Skeletal muscle tissue (tissue), 4 donors: ENCODE results near the gene KRTAP4-7. TPM values are rescaled to one million over a fixed set of nuclear protein-coding genes. Genes with fewer than 3 reads are reported as not detected.
"Not testable (repeated sequence)": the region's sequence is repeated elsewhere in the genome, so short reads cannot be mapped to it uniquely, and the experiment has no call there.

Experiments used
- H3K27ac ChIP-seq: one replicate; pipeline ENCODE4 v1.7.0; 2013; ENCODE audit warnings: mild to moderate bottlenecking, low read depth, low read length, inconsistent platforms
- H3K27me3 ChIP-seq, 3 donors: one replicate each; pipeline ENCODE4 v1.7.0; 2013; ENCODE audit warnings: low read length in 3 of 3; ENCODE audit not compliant: control insufficient read depth in 3 of 3, insufficient read depth in 3 of 3
- H3K36me3 ChIP-seq, 3 donors: one replicate each; pipeline ENCODE4 v1.7.0; 2013; ENCODE audit warnings: low read length in 3 of 3; ENCODE audit not compliant: control insufficient read depth in 3 of 3, insufficient read depth in 3 of 3
- H3K4me1 ChIP-seq, 3 donors: one replicate each; pipeline ENCODE4 v1.7.0; 2013; ENCODE audit warnings: low read length in 3 of 3, mild to moderate bottlenecking in 3 of 3; ENCODE audit not compliant: control insufficient read depth in 3 of 3, insufficient read depth in 3 of 3
- H3K4me3 ChIP-seq, 3 donors: one replicate each; pipeline ENCODE4 v1.7.0; 2013; ENCODE audit warnings: low read length in 3 of 3
- H3K9ac ChIP-seq, 3 donors: one replicate each; pipeline ENCODE4 v1.7.0; 2013; ENCODE audit warnings: low read length in 3 of 3, mild to moderate bottlenecking in 3 of 3, moderate library complexity in 2 of 3, low read depth in 1 of 3
- H3K9me3 ChIP-seq, 3 donors: one replicate each; pipeline ENCODE4 v1.7.0; 2013; ENCODE audit warnings: low read length in 3 of 3; ENCODE audit not compliant: control insufficient read depth in 3 of 3
- total RNA-seq: library from RNA; depleted of rRNA; stranded (reverse); fragments of >200 nt; gene quantifications from one replicate; pipeline ENCODE4 v1.2.3, GENCODE V29; 2014
- donor health status: Osteomylitis.

The KRTAP4-7 gene
- total RNA-seq, 1 donor from 2014 or later, result not detected

GRCh38 chr17:41054025-41054424 lies 29.9 kb upstream of the KRTAP4-7 start:
- H3K9me3 ChIP-seq, result peaks cover 0 to 5% (median 0%) of the 10 kb centered on the region in 3 donors
- no peak overlapping the region for H3K4me3 ChIP-seq
- H3K9ac ChIP-seq, result no peak overlapping the region
- H3K27me3 ChIP-seq, result peaks cover 1 to 13% (median 6%) of the 10 kb centered on the region in 3 donors
- no peaks in the 10 kb centered on the region for H3K4me1 ChIP-seq
- H3K36me3 ChIP-seq, result no peaks in the 10 kb centered on the region
- no peak overlapping the region for H3K27ac ChIP-seq

GRCh38 chr17:41054556-41054955 lies 29.4 kb upstream of the KRTAP4-7 start:
- H3K27me3 ChIP-seq, result peaks cover 3 to 14% (median 7%) of the 10 kb centered on the region in 3 donors
- not testable (repeated sequence) for H3K9me3 ChIP-seq

DNA sequence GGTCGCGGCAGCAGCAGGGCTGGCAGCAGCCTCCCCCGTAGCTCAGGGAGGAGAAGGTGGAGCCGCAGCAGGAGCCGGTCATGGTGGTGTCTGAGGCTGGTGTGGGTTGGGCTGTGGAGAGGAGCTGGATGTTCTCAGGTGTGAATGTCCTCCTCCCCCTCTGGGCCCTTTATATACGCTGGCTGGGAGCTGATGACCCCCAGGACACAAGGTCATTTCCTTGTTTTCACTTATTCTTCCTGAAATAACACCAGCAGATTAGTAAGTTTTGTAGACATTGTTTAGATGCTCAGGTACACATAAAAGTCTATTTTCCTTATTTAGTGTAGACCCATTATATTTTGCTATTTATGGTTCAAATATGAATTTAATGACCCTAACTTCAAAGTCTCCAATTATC lies 28.8 kb upstream of the KRTAP4-7 start, which contains the start of gene KRTAP2-2:
TSS of gene KRTAP2-2 (minus strand) at position 101 of the 400 bp plus-strand sequence. CDS start at position 82, 19 bp downstream.
- H3K9me3 ChIP-seq, H3K4me1 ChIP-seq, H3K4me3 ChIP-seq, H3K9ac ChIP-seq, H3K36me3 ChIP-seq, H3K27ac ChIP-seq: not testable (repeated sequence)
- H3K27me3 ChIP-seq, result peaks cover 5 to 14% (median 10%) of the 10 kb centered on the region in 3 donors

More at GRCh38 chr17:41054556-41054955, 29.4 kb upstream of the KRTAP4-7 start:
- not testable (repeated sequence) for H3K4me1 ChIP-seq, H3K27ac ChIP-seq, H3K36me3 ChIP-seq, H3K9ac ChIP-seq, H3K4me3 ChIP-seq

DNA sequence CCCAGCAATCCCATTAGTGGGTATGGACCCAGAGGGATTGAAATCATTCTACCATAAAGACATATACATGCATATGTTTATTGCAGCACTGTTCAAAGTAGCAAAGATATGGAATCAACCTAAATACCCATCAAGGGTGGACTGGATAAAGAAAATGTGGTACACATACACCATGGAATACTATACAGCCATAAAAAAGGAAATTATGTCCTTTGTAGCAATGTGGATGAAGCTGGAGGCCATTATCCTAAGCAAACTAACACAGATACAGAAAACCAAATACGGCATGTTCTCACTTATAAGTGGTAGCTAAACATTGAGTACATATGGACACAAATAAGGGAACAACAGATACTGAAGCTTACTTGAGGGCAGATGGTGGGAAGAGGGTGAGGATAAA lies 26.4 kb upstream of the KRTAP4-7 start:
- H3K27me3 ChIP-seq, result peaks cover 7 to 15% (median 14%) of the 10 kb centered on the region in 3 donors
- no peak overlapping the region for H3K27ac ChIP-seq
- peaks cover 0 to 5% (median 0%) of the 10 kb centered on the region in 3 donors for H3K9me3 ChIP-seq
- H3K4me1 ChIP-seq, result no peaks in the 10 kb centered on the region
- no peaks in the 10 kb centered on the region for H3K36me3 ChIP-seq
- H3K9ac ChIP-seq, result no peak overlapping the region
- H3K4me3 ChIP-seq, result no peak overlapping the region

DNA sequence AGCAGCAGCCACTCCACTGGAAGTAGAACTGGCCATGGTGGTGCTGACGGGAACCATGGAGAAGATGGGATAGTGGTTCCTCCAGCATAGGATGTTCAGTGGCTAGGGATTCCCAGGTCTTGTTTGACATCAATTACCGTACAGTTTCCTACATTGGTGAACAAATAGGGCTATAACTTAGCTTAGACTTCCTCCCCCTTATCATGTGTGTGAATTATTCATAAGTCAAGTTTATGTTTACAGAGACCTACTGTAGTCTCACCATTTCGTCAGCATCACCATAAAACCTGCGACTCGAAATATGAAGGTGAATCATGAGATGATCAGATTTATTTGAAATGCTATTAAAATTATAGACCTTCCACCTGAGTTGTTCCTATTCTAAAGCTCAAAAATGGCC lies 25.2 kb upstream of the KRTAP4-7 start:
- Histone ChIP-seq H3K36me3 (no peaks in the 10 kb centered on the region), H3K9ac (no peak overlapping the region), H3K4me1 (no peaks in the 10 kb centered on the region), H3K27ac (no peak overlapping the region), H3K9me3 (no peaks in the 10 kb centered on the region), H3K4me3 (no peak overlapping the region), H3K27me3 (peaks cover 8 to 17% (median 14%) of the 10 kb centered on the region in 3 donors)

GRCh38 chr17:41059276-41060051 lies 24.5 kb upstream of the KRTAP4-7 start:
- H3K27ac ChIP-seq, H3K9ac ChIP-seq, H3K4me3 ChIP-seq, H3K4me1 ChIP-seq, H3K9me3 ChIP-seq, H3K36me3 ChIP-seq: not testable (repeated sequence)
- peaks cover 11 to 19% (median 12%) of the 10 kb centered on the region in 3 donors for H3K27me3 ChIP-seq

DNA sequence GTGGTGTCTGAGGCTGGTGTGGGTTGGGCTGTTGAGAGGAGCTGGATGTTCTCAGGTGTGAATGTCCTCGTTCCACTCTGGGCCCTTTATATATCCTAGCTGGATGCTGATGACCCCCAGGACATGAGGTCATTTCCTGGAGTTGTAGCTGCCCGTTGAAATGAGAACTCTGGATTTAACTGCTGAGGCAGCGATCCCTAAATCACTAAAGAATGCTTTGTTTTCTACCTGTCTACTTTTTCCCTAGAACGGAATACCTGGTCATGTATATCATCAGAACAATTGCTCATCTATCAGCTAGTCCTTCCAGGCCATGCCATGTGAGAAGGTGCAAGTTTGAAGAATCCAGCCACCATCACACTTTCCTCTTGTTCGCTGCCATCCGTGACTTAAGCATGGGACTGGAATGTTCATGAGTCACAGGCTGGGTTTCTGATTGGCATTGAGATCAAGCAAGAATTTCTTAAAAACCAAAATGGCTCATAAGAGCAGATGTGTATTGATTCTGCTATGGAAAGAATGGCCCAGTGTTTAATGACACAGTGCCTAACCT lies 23.8 kb upstream of the KRTAP4-7 start, which contains the start of gene KRTAP2-3:
TSS of gene KRTAP2-3 (minus strand) at position 63 of the 553 bp plus-strand sequence. CDS start 64 bp downstream, outside the sequence.
- Histone ChIP-seq H3K9ac (no peak within 1 kb of the TSS), H3K27me3 (peaks cover 11 to 22% (median 13%) of the 10 kb centered on the region in 3 donors), H3K4me3 (no peak within 1 kb of the TSS), H3K9me3 (no peaks in the 10 kb centered on the region), H3K36me3 (no peaks in the 10 kb centered on the region), H3K27ac (no peak within 1 kb of the TSS), H3K4me1 (no peaks in the 10 kb centered on the region)

DNA sequence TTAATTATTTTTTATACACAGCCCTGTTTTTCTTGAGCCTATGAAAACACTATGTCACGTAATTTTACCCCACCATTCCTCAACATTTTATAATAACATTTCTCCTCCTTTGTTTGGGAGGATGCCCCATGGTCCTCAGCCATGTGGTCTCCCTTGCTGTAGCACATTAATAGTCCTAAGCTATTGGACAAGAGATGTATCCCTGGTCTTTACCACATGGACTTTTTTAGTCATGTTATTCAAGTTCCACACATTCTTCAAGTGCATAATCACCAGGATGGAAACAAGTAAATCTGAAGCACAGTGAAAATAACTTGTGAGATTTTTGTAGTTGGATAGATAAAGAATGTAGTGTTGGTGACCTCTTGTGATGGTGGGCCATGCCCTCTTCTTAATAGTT lies 22.0 kb upstream of the KRTAP4-7 start:
- Histone ChIP-seq H3K36me3 (no peaks in the 10 kb centered on the region), H3K27me3 (peaks cover 11 to 22% (median 16%) of the 10 kb centered on the region in 3 donors), H3K9ac (no peak overlapping the region), H3K4me1 (no peaks in the 10 kb centered on the region), H3K27ac (no peak overlapping the region), H3K9me3 (no peaks in the 10 kb centered on the region), H3K4me3 (no peak overlapping the region)

GRCh38 chr17:41063449-41063848 lies 20.5 kb upstream of the KRTAP4-7 start:
- no peak overlapping the region for H3K4me3 ChIP-seq
- peaks cover 11 to 22% (median 15%) of the 10 kb centered on the region in 3 donors for H3K27me3 ChIP-seq
- no peaks in the 10 kb centered on the region for H3K4me1 ChIP-seq
- H3K27ac ChIP-seq, result no peak overlapping the region
- H3K9ac ChIP-seq, result no peak overlapping the region
- no peaks in the 10 kb centered on the region for H3K36me3 ChIP-seq
- H3K9me3 ChIP-seq, result no peaks in the 10 kb centered on the region

- peaks cover 10 to 18% (median 11%) of the 10 kb centered on the region in 3 donors for H3K27me3 ChIP-seq
- H3K9me3 ChIP-seq, result no peaks in the 10 kb centered on the region
- no peak overlapping the region for H3K27ac ChIP-seq
- H3K36me3 ChIP-seq, result no peaks in the 10 kb centered on the region
- H3K4me3 ChIP-seq, result no peak overlapping the region
- no peak overlapping the region for H3K9ac ChIP-seq
- no peaks in the 10 kb centered on the region for H3K4me1 ChIP-seq
Measured at GRCh38 chr17:41064301-41064700, 19.6 kb upstream of the KRTAP4-7 start.
